GM23338 (cell line): ENCODE results near the gene FCER1G. TPM values are rescaled to one million over a fixed set of nuclear protein-coding genes. Genes with fewer than 3 reads are reported as not detected.

ENCODE experiments used
- ATAC-seq: fragments of 200-7000 bp; cut with Tn5 transposase; 3 replicates; pipeline ENCODE4 v1.9.1; 2020
- DNase-seq: peaks from one replicate; pipeline ENCODE4 v3.0.0-alpha.2; 2015; ENCODE audit warnings: low spot score
- H2AFZ ChIP-seq: fragments of 200-600 bp; sonication (generic); 2 replicates; pipeline ENCODE4 v1.8.0; 2016; ENCODE audit warnings: antibody characterized with exemption, mild to moderate bottlenecking, moderate library complexity
- H3F3A ChIP-seq: fragments of 200-600 bp; sonication (generic); replicated peaks from 2 replicates; pipeline ENCODE4 v1.8.0; 2017; ENCODE audit warnings: antibody characterized with exemption, mixed run types, low read depth
- H3K27ac ChIP-seq: fragments of 200-600 bp; sonication (generic); 2 replicates; pipeline ENCODE4 v1.6.1; 2016; ENCODE audit warnings: low read depth
- H3K27me3 ChIP-seq: fragments of 200-600 bp; sonication (generic); 2 replicates; pipeline ENCODE4 v1.8.0; 2016; ENCODE audit warnings: mild to moderate bottlenecking, mixed run types, moderate library complexity; ENCODE audit not compliant: insufficient read depth
- H3K36me3 ChIP-seq: fragments of 200-600 bp; sonication (generic); 2 replicates; pipeline ENCODE4 v1.8.0; 2016; ENCODE audit warnings: mild to moderate bottlenecking; ENCODE audit not compliant: insufficient read depth
- H3K4me1 ChIP-seq: fragments of 200-600 bp; sonication (generic); 2 replicates; pipeline ENCODE4 v1.8.0; 2016; ENCODE audit warnings: mild to moderate bottlenecking, moderate library complexity; ENCODE audit not compliant: insufficient read depth
- H3K4me2 ChIP-seq: fragments of 200-600 bp; sonication (generic); 2 replicates; pipeline ENCODE4 v1.7.1; 2017; ENCODE audit warnings: mixed run types
- H3K4me3 ChIP-seq: fragments of 200-600 bp; sonication (generic); 2 replicates; pipeline ENCODE4 v1.6.1; 2016; ENCODE audit warnings: mixed run types
- H3K79me2 ChIP-seq: fragments of 200-600 bp; sonication (generic); replicated peaks from 2 replicates; pipeline ENCODE4 v1.8.0; 2017; ENCODE audit warnings: mild to moderate bottlenecking; ENCODE audit not compliant: insufficient read depth
- H3K9me2 ChIP-seq: fragments of 200-600 bp; sonication (generic); 2 replicates; pipeline ENCODE4 v1.8.0; 2017; ENCODE audit not compliant: insufficient read depth
- H4K20me1 ChIP-seq: fragments of 200-600 bp; sonication (generic); replicated peaks from 2 replicates; pipeline ENCODE4 v1.8.0; 2017; ENCODE audit warnings: mild to moderate bottlenecking; ENCODE audit not compliant: insufficient read depth
- H3K27ac Mint-ChIP-seq: 2 replicates; pipeline ENCODE4 v1.8.0; 2020; ENCODE audit warnings: inconsistent platforms, mild to moderate bottlenecking, moderate library complexity, mixed read lengths
- H3K27me3 Mint-ChIP-seq: 3 replicates; pipeline ENCODE4 v1.8.0; 2022; ENCODE audit warnings: low read depth, mild to moderate bottlenecking, moderate library complexity, mixed read lengths, inconsistent platforms; ENCODE audit not compliant: insufficient read depth, poor library complexity
- H3K36me3 Mint-ChIP-seq: 3 replicates; pipeline ENCODE4 v1.8.0; 2021; ENCODE audit warnings: low read depth, mild to moderate bottlenecking, inconsistent platforms, moderate library complexity, mixed read lengths
- H3K4me1 Mint-ChIP-seq: 3 replicates; pipeline ENCODE4 v1.8.0; 2020; ENCODE audit warnings: mild to moderate bottlenecking, inconsistent platforms, mixed read lengths
- H3K4me3 Mint-ChIP-seq: 3 replicates; pipeline ENCODE4 v1.8.0; 2021; ENCODE audit warnings: moderate library complexity, mild to moderate bottlenecking, inconsistent platforms, mixed read lengths
- H3K9me3 Mint-ChIP-seq: 3 replicates; pipeline ENCODE4 v1.8.0; 2020; ENCODE audit warnings: moderate library complexity, mild to moderate bottlenecking, inconsistent platforms, mixed read lengths
- CREB1 ChIP-seq: fragments of 250-450 bp; sonication (Bioruptor Pico); IDR thresholded peaks from 2 replicates; pipeline ENCODE4 v1.5.0; 2020; ENCODE audit warnings: low read depth, mild to moderate bottlenecking, moderate library complexity
- EZH2 ChIP-seq: fragments of 200-600 bp; sonication (generic); IDR thresholded peaks from one replicate; pipeline ENCODE4 v1.8.0; 2017; ENCODE audit warnings: antibody characterized with exemption, mild to moderate bottlenecking, low read depth; ENCODE audit not compliant: unreplicated experiment
- EZH2phosphoT487 ChIP-seq: fragments of 200-600 bp; sonication (generic); IDR thresholded peaks from one replicate; pipeline ENCODE4 v1.8.1; 2018; ENCODE audit warnings: antibody characterized with exemption; ENCODE audit not compliant: unreplicated experiment
- NANOG ChIP-seq: IDR thresholded peaks from 2 replicates; pipeline ENCODE4 v1.6.1; 2016; ENCODE audit warnings: antibody characterized with exemption, borderline replicate concordance
- POLR2AphosphoS5 ChIP-seq: IDR thresholded peaks from 2 replicates; pipeline ENCODE4 v1.6.1; 2016; ENCODE audit warnings: antibody characterized with exemption, low read depth
- STAT1 ChIP-seq: IDR thresholded peaks from one replicate; pipeline ENCODE4 v1.6.1; 2016; ENCODE audit warnings: antibody characterized with exemption; ENCODE audit not compliant: unreplicated experiment
- ZNF114 ChIP-seq: fragments of 250-450 bp; sonication (Bioruptor Pico); IDR thresholded peaks from 2 replicates; pipeline ENCODE4 v1.5.0; 2020; ENCODE audit warnings: mild to moderate bottlenecking, moderate library complexity
- ZNF331 ChIP-seq: fragments of 250-450 bp; sonication (Bioruptor Pico); IDR thresholded peaks from 2 replicates; pipeline ENCODE4 v1.5.0; 2020; ENCODE audit warnings: low read depth, mild to moderate bottlenecking, moderate library complexity
- polyA plus RNA-seq: library from polyadenylated mRNA; unstranded; fragments of >200 nt; fragmentation: Nextera tagmentation; extraction: Ambion mirVana; gene quantifications from 2 replicates; pipeline ENCODE4 v1.2.1, GENCODE V29; 2016
- total RNA-seq: library from RNA; depleted of rRNA; stranded (reverse); fragments of >200 nt; shearing (Covaris generic); gene quantifications from 2 replicates; pipeline ENCODE4 v1.2.3, GENCODE V29; 2014
- TF ChIP-seq, protein P1 (sequence below): IDR thresholded peaks from 2 replicates; pipeline ENCODE4 v1.6.1; 2016; ENCODE audit warnings: antibody characterized with exemption
- TF ChIP-seq, protein P2 (sequence below): fragments of 250-450 bp; sonication (Bioruptor Pico); IDR thresholded peaks from 2 replicates; pipeline ENCODE4 v1.5.0; 2020; ENCODE audit warnings: mild to moderate bottlenecking, moderate library complexity
- TF ChIP-seq, protein P3 (sequence below), 2 experiments: fragments of 200-600 bp in 1 of 2; sonication (generic) in 1 of 2; conservative IDR thresholded peaks; 2 replicates each; pipeline versions ENCODE4 v1.5.1 to v1.6.1; 2016 to 2017; ENCODE audit warnings: antibody characterized with exemption in 2 of 2, low read depth in 2 of 2, mild to moderate bottlenecking in 2 of 2, moderate library complexity in 1 of 2
- TF ChIP-seq, protein P4 (sequence below): IDR thresholded peaks from one replicate; pipeline ENCODE4 v1.6.1; 2018; ENCODE audit warnings: antibody characterized with exemption; ENCODE audit not compliant: unreplicated experiment

Gene FCER1G
- total and polyA plus RNA-seq, 2 experiments from 2014 or later: 1.1 TPM; not detected in 1

DNA sequence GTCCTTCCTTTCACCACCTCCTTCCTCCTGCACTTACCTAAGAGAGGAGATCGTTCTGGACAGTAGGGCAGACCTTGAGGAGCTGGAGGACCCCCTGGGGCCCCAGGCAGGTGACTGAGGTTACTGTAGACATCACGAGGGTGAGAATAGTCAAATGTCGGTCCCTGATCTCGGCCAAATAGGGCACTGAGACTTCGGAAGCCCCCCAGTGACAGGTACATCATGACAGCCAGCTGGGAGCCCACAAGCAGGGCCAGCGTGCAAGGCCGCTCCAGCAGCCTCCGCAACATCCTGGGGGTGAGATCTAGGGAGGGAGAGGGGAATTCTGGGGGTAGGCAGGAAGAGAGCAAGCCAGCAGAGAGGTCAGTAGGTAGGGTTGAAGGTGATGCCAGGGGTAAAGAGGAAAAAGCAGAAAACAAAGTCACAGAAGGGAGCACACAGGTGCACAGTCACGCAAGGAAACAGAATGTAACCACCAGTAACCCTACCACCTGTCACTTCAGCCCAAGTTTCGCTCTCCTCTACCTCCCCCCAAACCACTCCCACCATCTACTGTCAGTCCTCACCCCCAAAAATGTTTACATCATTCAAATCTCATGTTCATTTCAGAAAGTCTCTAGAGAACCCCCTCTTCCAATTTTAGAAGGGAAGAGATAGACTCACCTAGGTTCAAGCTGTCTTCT, 39.2 kb upstream of the FCER1G start:
- 0 out of 2 replicates have a peak, but pooled peaks cover 2% of the 10 kb centered on the region for H3F3A ChIP-seq
- DNase-seq: no peak
- no peaks in the 10 kb centered on the region for H3K27me3 ChIP-seq
- Mint-ChIP-seq H3K27me3 (peaks cover 4% of the 10 kb centered on the region), H3K4me3 (peak overlapping the region; percentile 98), H3K4me1 (peaks cover 15% of the 10 kb centered on the region), H3K36me3 (peaks cover 46% of the 10 kb centered on the region), H3K9me3 (no peaks in the 10 kb centered on the region), H3K27ac (no peak overlapping the region)
- H3K9me2 ChIP-seq: no peaks in the 10 kb centered on the region
- peak overlapping the region; percentile 100 for H3K4me2 ChIP-seq
- no peak overlapping the region for H2AFZ ChIP-seq
- no peak for ATAC-seq
- peaks cover 8% of the 10 kb centered on the region for H3K79me2 ChIP-seq
- no peak for TF ChIP-seq EZH2
- TF ChIP-seq POLR2AphosphoS5: no peak
- TF ChIP-seq, protein P1, sequence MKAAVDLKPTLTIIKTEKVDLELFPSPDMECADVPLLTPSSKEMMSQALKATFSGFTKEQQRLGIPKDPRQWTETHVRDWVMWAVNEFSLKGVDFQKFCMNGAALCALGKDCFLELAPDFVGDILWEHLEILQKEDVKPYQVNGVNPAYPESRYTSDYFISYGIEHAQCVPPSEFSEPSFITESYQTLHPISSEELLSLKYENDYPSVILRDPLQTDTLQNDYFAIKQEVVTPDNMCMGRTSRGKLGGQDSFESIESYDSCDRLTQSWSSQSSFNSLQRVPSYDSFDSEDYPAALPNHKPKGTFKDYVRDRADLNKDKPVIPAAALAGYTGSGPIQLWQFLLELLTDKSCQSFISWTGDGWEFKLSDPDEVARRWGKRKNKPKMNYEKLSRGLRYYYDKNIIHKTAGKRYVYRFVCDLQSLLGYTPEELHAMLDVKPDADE: no peak
- TF ChIP-seq EZH2phosphoT487: no peak
- TF ChIP-seq, protein P2, sequence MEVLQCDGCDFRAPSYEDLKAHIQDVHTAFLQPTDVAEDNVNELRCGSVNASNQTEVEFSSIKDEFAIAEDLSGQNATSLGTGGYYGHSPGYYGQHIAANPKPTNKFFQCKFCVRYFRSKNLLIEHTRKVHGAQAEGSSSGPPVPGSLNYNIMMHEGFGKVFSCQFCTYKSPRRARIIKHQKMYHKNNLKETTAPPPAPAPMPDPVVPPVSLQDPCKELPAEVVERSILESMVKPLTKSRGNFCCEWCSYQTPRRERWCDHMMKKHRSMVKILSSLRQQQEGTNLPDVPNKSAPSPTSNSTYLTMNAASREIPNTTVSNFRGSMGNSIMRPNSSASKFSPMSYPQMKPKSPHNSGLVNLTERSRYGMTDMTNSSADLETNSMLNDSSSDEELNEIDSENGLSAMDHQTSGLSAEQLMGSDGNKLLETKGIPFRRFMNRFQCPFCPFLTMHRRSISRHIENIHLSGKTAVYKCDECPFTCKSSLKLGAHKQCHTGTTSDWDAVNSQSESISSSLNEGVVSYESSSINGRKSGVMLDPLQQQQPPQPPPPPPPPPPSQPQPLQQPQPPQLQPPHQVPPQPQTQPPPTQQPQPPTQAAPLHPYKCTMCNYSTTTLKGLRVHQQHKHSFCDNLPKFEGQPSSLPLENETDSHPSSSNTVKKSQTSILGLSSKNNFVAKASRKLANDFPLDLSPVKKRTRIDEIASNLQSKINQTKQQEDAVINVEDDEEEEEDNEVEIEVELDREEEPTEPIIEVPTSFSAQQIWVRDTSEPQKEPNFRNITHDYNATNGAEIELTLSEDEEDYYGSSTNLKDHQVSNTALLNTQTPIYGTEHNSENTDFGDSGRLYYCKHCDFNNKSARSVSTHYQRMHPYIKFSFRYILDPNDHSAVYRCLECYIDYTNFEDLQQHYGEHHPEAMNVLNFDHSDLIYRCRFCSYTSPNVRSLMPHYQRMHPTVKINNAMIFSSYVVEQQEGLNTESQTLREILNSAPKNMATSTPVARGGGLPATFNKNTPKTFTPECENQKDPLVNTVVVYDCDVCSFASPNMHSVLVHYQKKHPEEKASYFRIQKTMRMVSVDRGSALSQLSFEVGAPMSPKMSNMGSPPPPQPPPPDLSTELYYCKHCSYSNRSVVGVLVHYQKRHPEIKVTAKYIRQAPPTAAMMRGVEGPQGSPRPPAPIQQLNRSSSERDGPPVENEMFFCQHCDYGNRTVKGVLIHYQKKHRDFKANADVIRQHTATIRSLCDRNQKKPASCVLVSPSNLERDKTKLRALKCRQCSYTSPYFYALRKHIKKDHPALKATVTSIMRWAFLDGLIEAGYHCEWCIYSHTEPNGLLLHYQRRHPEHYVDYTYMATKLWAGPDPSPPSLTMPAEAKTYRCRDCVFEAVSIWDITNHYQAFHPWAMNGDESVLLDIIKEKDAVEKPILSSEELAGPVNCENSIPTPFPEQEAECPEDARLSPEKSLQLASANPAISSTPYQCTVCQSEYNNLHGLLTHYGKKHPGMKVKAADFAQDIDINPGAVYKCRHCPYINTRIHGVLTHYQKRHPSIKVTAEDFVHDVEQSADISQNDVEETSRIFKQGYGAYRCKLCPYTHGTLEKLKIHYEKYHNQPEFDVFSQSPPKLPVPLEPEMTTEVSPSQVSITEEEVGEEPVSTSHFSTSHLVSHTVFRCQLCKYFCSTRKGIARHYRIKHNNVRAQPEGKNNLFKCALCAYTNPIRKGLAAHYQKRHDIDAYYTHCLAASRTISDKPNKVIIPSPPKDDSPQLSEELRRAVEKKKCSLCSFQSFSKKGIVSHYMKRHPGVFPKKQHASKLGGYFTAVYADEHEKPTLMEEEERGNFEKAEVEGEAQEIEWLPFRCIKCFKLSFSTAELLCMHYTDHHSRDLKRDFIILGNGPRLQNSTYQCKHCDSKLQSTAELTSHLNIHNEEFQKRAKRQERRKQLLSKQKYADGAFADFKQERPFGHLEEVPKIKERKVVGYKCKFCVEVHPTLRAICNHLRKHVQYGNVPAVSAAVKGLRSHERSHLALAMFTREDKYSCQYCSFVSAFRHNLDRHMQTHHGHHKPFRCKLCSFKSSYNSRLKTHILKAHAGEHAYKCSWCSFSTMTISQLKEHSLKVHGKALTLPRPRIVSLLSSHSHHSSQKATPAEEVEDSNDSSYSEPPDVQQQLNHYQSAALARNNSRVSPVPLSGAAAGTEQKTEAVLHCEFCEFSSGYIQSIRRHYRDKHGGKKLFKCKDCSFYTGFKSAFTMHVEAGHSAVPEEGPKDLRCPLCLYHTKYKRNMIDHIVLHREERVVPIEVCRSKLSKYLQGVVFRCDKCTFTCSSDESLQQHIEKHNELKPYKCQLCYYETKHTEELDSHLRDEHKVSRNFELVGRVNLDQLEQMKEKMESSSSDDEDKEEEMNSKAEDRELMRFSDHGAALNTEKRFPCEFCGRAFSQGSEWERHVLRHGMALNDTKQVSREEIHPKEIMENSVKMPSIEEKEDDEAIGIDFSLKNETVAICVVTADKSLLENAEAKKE: no peak
- TF ChIP-seq CREB1 (CRISPR knock-in tag): no peak
- TF ChIP-seq ZNF331 (CRISPR knock-in tag): no peak
- TF ChIP-seq, protein P3, sequence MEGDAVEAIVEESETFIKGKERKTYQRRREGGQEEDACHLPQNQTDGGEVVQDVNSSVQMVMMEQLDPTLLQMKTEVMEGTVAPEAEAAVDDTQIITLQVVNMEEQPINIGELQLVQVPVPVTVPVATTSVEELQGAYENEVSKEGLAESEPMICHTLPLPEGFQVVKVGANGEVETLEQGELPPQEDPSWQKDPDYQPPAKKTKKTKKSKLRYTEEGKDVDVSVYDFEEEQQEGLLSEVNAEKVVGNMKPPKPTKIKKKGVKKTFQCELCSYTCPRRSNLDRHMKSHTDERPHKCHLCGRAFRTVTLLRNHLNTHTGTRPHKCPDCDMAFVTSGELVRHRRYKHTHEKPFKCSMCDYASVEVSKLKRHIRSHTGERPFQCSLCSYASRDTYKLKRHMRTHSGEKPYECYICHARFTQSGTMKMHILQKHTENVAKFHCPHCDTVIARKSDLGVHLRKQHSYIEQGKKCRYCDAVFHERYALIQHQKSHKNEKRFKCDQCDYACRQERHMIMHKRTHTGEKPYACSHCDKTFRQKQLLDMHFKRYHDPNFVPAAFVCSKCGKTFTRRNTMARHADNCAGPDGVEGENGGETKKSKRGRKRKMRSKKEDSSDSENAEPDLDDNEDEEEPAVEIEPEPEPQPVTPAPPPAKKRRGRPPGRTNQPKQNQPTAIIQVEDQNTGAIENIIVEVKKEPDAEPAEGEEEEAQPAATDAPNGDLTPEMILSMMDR (conservative IDR thresholded peaks at IDR 0.05; ENCODE audit: low read depth in 2 of 2): no peak
- no peak for TF ChIP-seq NANOG
- TF ChIP-seq, protein P4, sequence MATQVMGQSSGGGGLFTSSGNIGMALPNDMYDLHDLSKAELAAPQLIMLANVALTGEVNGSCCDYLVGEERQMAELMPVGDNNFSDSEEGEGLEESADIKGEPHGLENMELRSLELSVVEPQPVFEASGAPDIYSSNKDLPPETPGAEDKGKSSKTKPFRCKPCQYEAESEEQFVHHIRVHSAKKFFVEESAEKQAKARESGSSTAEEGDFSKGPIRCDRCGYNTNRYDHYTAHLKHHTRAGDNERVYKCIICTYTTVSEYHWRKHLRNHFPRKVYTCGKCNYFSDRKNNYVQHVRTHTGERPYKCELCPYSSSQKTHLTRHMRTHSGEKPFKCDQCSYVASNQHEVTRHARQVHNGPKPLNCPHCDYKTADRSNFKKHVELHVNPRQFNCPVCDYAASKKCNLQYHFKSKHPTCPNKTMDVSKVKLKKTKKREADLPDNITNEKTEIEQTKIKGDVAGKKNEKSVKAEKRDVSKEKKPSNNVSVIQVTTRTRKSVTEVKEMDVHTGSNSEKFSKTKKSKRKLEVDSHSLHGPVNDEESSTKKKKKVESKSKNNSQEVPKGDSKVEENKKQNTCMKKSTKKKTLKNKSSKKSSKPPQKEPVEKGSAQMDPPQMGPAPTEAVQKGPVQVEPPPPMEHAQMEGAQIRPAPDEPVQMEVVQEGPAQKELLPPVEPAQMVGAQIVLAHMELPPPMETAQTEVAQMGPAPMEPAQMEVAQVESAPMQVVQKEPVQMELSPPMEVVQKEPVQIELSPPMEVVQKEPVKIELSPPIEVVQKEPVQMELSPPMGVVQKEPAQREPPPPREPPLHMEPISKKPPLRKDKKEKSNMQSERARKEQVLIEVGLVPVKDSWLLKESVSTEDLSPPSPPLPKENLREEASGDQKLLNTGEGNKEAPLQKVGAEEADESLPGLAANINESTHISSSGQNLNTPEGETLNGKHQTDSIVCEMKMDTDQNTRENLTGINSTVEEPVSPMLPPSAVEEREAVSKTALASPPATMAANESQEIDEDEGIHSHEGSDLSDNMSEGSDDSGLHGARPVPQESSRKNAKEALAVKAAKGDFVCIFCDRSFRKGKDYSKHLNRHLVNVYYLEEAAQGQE: no peak
- TF ChIP-seq STAT1: no peak
- no peak for TF ChIP-seq ZNF114 (CRISPR knock-in tag)
- no peak overlapping the region for H3K27ac ChIP-seq
- H3K36me3 ChIP-seq: peaks cover 17% of the 10 kb centered on the region
- peaks cover 6% of the 10 kb centered on the region; the same call in 1 of the 2 replicates for H4K20me1 ChIP-seq
- peaks cover 15% of the 10 kb centered on the region; the same call in 1 of the 2 replicates for H3K4me1 ChIP-seq
- H3K4me3 ChIP-seq: peak overlapping the region; percentile 99
